ENCODE measurements around the gene DDX25.

DDX25 gene

DNA sequence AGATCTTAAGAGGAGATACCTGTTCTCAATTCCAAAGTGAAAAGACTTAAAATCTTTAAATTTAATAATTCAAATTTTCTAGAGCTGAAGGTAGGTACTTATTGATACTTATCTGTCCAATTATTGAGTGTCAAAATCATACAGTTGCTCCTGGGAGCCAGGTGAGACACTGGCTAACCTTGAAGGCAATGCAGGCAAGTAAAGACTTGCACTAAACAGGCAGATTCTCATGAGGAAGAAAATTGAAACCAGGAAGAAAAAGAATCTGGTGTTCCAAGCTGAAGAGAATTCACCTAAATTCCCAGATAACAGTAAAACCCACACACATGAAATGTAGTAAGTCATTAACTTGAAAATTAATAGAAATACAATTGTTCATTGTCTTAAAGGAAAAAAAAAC, 71.8 kb downstream of the DDX25 start:
- no peak for DNase-seq
- peaks cover 0 to 16% (median 8%) of the 10 kb centered on the region in 5 experiments for H3K27me3 ChIP-seq (replicated peaks in 2 of 5; ENCODE audit: control insufficient read depth in 4 of 5, insufficient read depth in 5 of 5, low read length in 4 of 5)
- POLR2A ChIA-PET: interaction anchor here (0.7 kb wide), 1 partner anchor 71 kb away, joined by 3 read pairs; no protein-coding TSS in a partner anchor
- H3K9me3 ChIP-seq (ENCODE audit: control extremely low read depth in 1 of 5, control insufficient read depth in 4 of 5, insufficient read depth in 2 of 5, low read depth in 1 of 5, low read length in 4 of 5): no peaks in the 10 kb centered on the region
- no peak overlapping the region for H3K4me3 ChIP-seq (ENCODE audit: control insufficient read depth in 1 of 7, extremely low read depth in 1 of 7, insufficient read depth in 4 of 7, low read depth in 2 of 7, low read length in 6 of 7)
- H3K4me1 ChIP-seq (ENCODE audit: control extremely low read depth in 1 of 4, control insufficient read depth in 4 of 4, insufficient read depth in 4 of 4, low read length in 3 of 4): no peaks in the 10 kb centered on the region
- CTCF ChIA-PET: no interaction called here
- no peaks in the 10 kb centered on the region for H3K36me3 ChIP-seq (ENCODE audit: control insufficient read depth in 4 of 4, insufficient read depth in 4 of 4, low read length in 3 of 4)
- no peak overlapping the region for H3K27ac ChIP-seq (ENCODE audit: insufficient read depth in 1 of 2, low read depth in 1 of 2, low read length in 2 of 2, poor library complexity in 1 of 2, severe bottlenecking in 2 of 2)

GRCh38 chr11:125977333-125977732, 73.0 kb downstream of the DDX25 start:
- H3K4me3 ChIP-seq (ENCODE audit: control insufficient read depth in 1 of 7, extremely low read depth in 1 of 7, insufficient read depth in 4 of 7, low read depth in 2 of 7, low read length in 6 of 7): no peak overlapping the region
- ChIA-PET CTCF (no interaction called here), POLR2A (no interaction called here)
- DNase-seq: no peak
- H3K27me3 ChIP-seq (replicated peaks in 2 of 5; ENCODE audit: control insufficient read depth in 4 of 5, insufficient read depth in 5 of 5, low read length in 4 of 5): peaks cover 0 to 16% (median 8%) of the 10 kb centered on the region in 5 experiments
- 100% methylated on average over 1 of the region's 3 CpGs for WGBS (ENCODE audit: insufficient coverage)
- no peaks in the 10 kb centered on the region for H3K36me3 ChIP-seq (ENCODE audit: control insufficient read depth in 4 of 4, insufficient read depth in 4 of 4, low read length in 3 of 4)
- H3K9me3 ChIP-seq (ENCODE audit: control extremely low read depth in 1 of 5, control insufficient read depth in 4 of 5, insufficient read depth in 2 of 5, low read depth in 1 of 5, low read length in 4 of 5): no peaks in the 10 kb centered on the region
- H3K4me1 ChIP-seq (ENCODE audit: control extremely low read depth in 1 of 4, control insufficient read depth in 4 of 4, insufficient read depth in 4 of 4, low read length in 3 of 4): no peaks in the 10 kb centered on the region
- H3K27ac ChIP-seq (ENCODE audit: insufficient read depth in 1 of 2, low read depth in 1 of 2, low read length in 2 of 2, poor library complexity in 1 of 2, severe bottlenecking in 2 of 2): no peak overlapping the region

DNA sequence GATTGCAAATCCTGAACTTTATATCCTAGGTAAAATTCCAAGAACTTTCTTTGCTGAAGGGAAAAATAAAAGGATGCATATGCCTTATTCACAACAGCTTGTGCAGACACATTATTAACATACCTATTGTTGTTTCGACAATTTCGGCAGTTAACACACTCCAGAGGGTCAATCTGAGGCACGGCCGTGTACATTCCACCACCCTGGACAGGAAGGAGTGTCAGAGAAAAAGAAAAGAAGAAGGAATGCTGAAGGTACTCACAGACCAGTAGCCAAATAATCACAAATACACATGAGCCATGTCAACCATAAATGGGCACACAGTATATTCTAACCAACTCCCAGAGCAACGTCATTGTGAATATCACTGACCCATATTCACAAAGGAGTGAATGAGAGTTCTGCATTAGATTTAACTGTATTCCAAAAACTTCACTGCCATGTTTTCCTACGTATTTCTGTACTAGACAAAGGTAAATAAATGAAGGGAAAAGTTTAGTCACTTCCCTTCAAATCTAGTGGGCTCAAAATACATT, 73.9 kb downstream of the DDX25 start:
- WGBS (ENCODE audit: insufficient coverage): no CpG with 5 or more reads among the region's 6 CpGs
- H3K27ac ChIP-seq (ENCODE audit: insufficient read depth in 1 of 2, low read depth in 1 of 2, low read length in 2 of 2, poor library complexity in 1 of 2, severe bottlenecking in 2 of 2): no peak overlapping the region
- CTCF ChIA-PET: no interaction called here
- no peaks in the 10 kb centered on the region for H3K4me1 ChIP-seq (ENCODE audit: control extremely low read depth in 1 of 4, control insufficient read depth in 4 of 4, insufficient read depth in 4 of 4, low read length in 3 of 4)
- no peaks in the 10 kb centered on the region for H3K9me3 ChIP-seq (ENCODE audit: control extremely low read depth in 1 of 5, control insufficient read depth in 4 of 5, insufficient read depth in 2 of 5, low read depth in 1 of 5, low read length in 4 of 5)
- peaks cover 0 to 16% (median 6%) of the 10 kb centered on the region in 5 experiments for H3K27me3 ChIP-seq (replicated peaks in 2 of 5; ENCODE audit: control insufficient read depth in 4 of 5, insufficient read depth in 5 of 5, low read length in 4 of 5)
- DNase-seq: no peak
- no peak overlapping the region for H3K4me3 ChIP-seq (ENCODE audit: control insufficient read depth in 1 of 7, extremely low read depth in 1 of 7, insufficient read depth in 4 of 7, low read depth in 2 of 7, low read length in 6 of 7)
- POLR2A ChIA-PET: no interaction called here
- no peaks in the 10 kb centered on the region for H3K36me3 ChIP-seq (ENCODE audit: control insufficient read depth in 4 of 4, insufficient read depth in 4 of 4, low read length in 3 of 4)
